GM19372 (cell line): Measurements from ENCODE around the gene PKDCC.
"Not testable (repeated sequence)": the region's sequence is repeated elsewhere in the genome, so short reads cannot be mapped to it uniquely, and the experiment has no call there.

Source experiments
- ATAC-seq: cut with Tn5 transposase; IDR thresholded peaks from one replicate; pipeline ENCODE4 v1.9.1; 2021; ENCODE audit warnings: mild to moderate bottlenecking, low read depth, moderate library complexity; ENCODE audit not compliant: unreplicated experiment

Gene PKDCC

GRCh38 chr2:42060718-42061619, 13.1 kb downstream of the PKDCC start:
- ATAC-seq = no peak

- ATAC-seq = no peak
Observed at GRCh38 chr2:42061839-42062238, 14.0 kb downstream of the PKDCC start.

GRCh38 chr2:42063431-42064171, 15.8 kb downstream of the PKDCC start:
- ATAC-seq = no peak

GRCh38 chr2:42064417-42064942, 16.7 kb downstream of the PKDCC start:
- no peak for ATAC-seq

GRCh38 chr2:42065753-42066152, 17.9 kb downstream of the PKDCC start:
- not testable (repeated sequence) for ATAC-seq

- ATAC-seq = not testable (repeated sequence)
Observed at GRCh38 chr2:42067001-42067400, 19.2 kb downstream of the PKDCC start.

GRCh38 chr2:42067521-42067920, 19.7 kb downstream of the PKDCC start:
- ATAC-seq = no peak

- ATAC-seq = no peak
Observed at GRCh38 chr2:42068571-42069178, 20.9 kb downstream of the PKDCC start.

- no peak for ATAC-seq
Observed at GRCh38 chr2:42069568-42069967, 21.7 kb downstream of the PKDCC start.

- no peak for ATAC-seq
Observed at GRCh38 chr2:42071791-42072190, 24.0 kb downstream of the PKDCC start.

- no peak for ATAC-seq
Observed at GRCh38 chr2:42072349-42073118, 24.7 kb downstream of the PKDCC start.

GRCh38 chr2:42073739-42074503, 26.1 kb downstream of the PKDCC start:
- no peak for ATAC-seq

- no peak for ATAC-seq
Observed at GRCh38 chr2:42074661-42075060, 26.8 kb downstream of the PKDCC start.

GRCh38 chr2:42076357-42077225, 28.8 kb downstream of the PKDCC start:
- ATAC-seq = no peak

- no peak for ATAC-seq
Observed at GRCh38 chr2:42077343-42077742, 29.5 kb downstream of the PKDCC start.

- ATAC-seq = no peak
Observed at GRCh38 chr2:42079737-42080287, 32.0 kb downstream of the PKDCC start.

- not testable (repeated sequence) for ATAC-seq
Observed at GRCh38 chr2:42081151-42081550, 33.3 kb downstream of the PKDCC start.

- ATAC-seq = no peak
Observed at GRCh38 chr2:42082016-42082415, 34.2 kb downstream of the PKDCC start.
